Measurements from ENCODE around the gene MACROD2.
"Not testable (repeated sequence)": the region's sequence is repeated elsewhere in the genome, so short reads cannot be mapped to it uniquely, and the experiment has no call there.

Gene MACROD2

GRCh38 chr20:14915356-14915755 lies 920.0 kb downstream of the MACROD2 start:
- DNase-seq (ENCODE audit: low read depth), result no peak

- DNase-seq (ENCODE audit: low read depth), result no peak
These were observed 921.1 kb downstream of the MACROD2 start for GRCh38 chr20:14916360-14916920.

- DNase-seq (ENCODE audit: low read depth), result no peak
These were observed 923.0 kb downstream of the MACROD2 start for GRCh38 chr20:14918281-14918680.

- DNase-seq (ENCODE audit: low read depth), result no peak
These were observed 923.7 kb downstream of the MACROD2 start for GRCh38 chr20:14918976-14919375.

GRCh38 chr20:14919501-14920081 lies 924.3 kb downstream of the MACROD2 start:
- no peak for DNase-seq (ENCODE audit: low read depth)

- no peak for DNase-seq (ENCODE audit: low read depth)
These were observed 926.2 kb downstream of the MACROD2 start for GRCh38 chr20:14921513-14921912.

GRCh38 chr20:14922503-14923267 lies 927.4 kb downstream of the MACROD2 start:
- no peak for DNase-seq (ENCODE audit: low read depth)

GRCh38 chr20:14924433-14924832 lies 929.1 kb downstream of the MACROD2 start:
- no peak for DNase-seq (ENCODE audit: low read depth)

GRCh38 chr20:14925300-14925699 lies 930.0 kb downstream of the MACROD2 start:
- DNase-seq (ENCODE audit: low read depth), result peak; percentile 21

GRCh38 chr20:14926436-14926835 lies 931.1 kb downstream of the MACROD2 start:
- not testable (repeated sequence) for DNase-seq (ENCODE audit: low read depth)

- no peak for DNase-seq (ENCODE audit: low read depth)
These were observed 932.8 kb downstream of the MACROD2 start for GRCh38 chr20:14928083-14928482.

- no peak for DNase-seq (ENCODE audit: low read depth)
These were observed 934.1 kb downstream of the MACROD2 start for GRCh38 chr20:14929388-14929787.

GRCh38 chr20:14932040-14932439 lies 936.7 kb downstream of the MACROD2 start:
- no peak for DNase-seq (ENCODE audit: low read depth)

GRCh38 chr20:14935285-14935684 lies 940.0 kb downstream of the MACROD2 start:
- DNase-seq (ENCODE audit: low read depth), result no peak

- DNase-seq (ENCODE audit: low read depth), result no peak
These were observed 941.7 kb downstream of the MACROD2 start for GRCh38 chr20:14937021-14937420.

GRCh38 chr20:14937846-14938245 lies 942.5 kb downstream of the MACROD2 start:
- no peak for DNase-seq (ENCODE audit: low read depth)

GRCh38 chr20:14947536-14947935 lies 952.2 kb downstream of the MACROD2 start:
- no peak for DNase-seq (ENCODE audit: low read depth)

GRCh38 chr20:14947946-14948345 lies 952.6 kb downstream of the MACROD2 start:
- DNase-seq (ENCODE audit: low read depth), result no peak

- no peak for DNase-seq (ENCODE audit: low read depth)
These were observed 953.1 kb downstream of the MACROD2 start for GRCh38 chr20:14948416-14948815.

GRCh38 chr20:14950633-14951032 lies 955.3 kb downstream of the MACROD2 start:
- DNase-seq (ENCODE audit: low read depth), result no peak

GRCh38 chr20:14951105-14951504 lies 955.8 kb downstream of the MACROD2 start:
- DNase-seq (ENCODE audit: low read depth), result no peak

GRCh38 chr20:14951707-14952418 lies 956.5 kb downstream of the MACROD2 start:
- peak; percentile 42 for DNase-seq (ENCODE audit: low read depth)

- DNase-seq (ENCODE audit: low read depth), result no peak
These were observed 958.4 kb downstream of the MACROD2 start for GRCh38 chr20:14953736-14954135.
